CD4-positive, alpha-beta T cell treated with Interleukin-6 for 4 hours (primary cell): ENCODE results near the gene MRPS35.

Experiments
- DNase-seq: peaks from one replicate; pipeline ENCODE4 v3.0.0-alpha.2; 2020; ENCODE audit warnings: mixed read lengths

The MRPS35 gene

GRCh38 chr12:27778206-27778605, 67.6 kb downstream of the MRPS35 start:
- no peak for DNase-seq

DNA sequence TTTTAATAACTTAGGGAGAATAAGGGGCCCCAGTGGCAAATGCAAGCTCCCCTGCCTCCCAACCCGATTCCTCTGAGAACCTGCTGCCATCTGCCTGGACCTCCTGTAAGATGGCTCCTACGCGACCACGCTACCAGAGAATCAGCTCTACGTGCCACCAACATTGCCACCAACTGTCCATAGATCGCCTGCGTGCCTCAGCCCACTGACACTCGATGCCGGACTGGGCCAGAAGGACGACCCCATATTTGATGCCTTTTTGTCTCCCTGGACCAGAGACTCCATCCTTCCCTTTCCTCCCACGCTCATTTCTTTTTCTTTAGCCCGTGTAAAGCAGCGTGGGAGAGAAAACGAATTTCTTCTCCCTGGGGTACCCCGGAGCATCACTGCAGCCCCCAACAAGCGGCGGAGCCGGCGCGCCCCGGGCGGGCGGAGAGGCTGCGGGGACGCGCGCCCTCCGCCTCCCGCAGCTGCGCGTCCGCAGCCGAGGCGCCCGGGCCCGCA, 68.8 kb downstream of the MRPS35 start:
- peak; percentile 19 for DNase-seq

DNA sequence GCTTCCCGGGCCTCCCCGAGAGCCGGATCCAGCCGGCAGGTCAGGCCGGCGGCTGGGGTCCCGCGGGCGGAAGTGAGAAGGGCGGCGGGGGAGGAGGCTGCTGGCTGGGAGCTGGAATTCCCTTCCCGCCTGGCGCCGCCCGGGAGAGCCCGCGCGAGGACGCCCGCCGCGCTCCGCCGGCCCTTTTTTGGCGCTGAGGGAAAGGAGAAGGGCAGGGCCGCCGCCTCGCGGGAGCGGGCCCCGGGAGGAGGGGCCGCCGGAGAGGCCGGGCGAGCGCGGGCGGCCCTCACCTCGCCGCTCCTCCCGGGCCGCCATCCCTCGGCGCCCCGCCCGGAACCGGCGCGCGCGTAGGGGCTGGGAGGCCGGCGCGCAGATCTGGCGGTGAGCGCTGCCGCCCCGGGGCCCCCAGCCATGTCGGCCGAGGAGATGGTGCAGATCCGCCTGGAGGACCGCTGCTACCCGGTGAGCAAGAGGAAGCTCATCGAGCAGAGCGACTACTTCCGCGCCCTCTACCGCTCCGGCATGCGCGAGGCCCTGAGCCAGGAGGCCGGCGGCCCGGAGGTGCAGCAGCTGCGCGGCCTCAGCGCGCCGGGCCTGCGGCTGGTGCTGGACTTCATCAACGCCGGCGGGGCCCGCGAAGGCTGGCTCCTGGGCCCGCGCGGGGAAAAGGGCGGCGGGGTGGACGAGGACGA, 69.4 kb downstream of the MRPS35 start, which contains the start of the genes KLHL42 and MANSC4:
Gene KLHL42, plus strand, starts transcription at position 314 of the 692 bp plus-strand sequence. Its CDS starts 98 bp downstream, at position 412.
Gene MANSC4, minus strand, starts transcription at position 317 of the 692 bp plus-strand sequence. CDS start 8,960 bp downstream, outside the sequence.
- DNase-seq, result peak; percentile 77

GRCh38 chr12:27780612-27781408, 70.2 kb downstream of the MRPS35 start:
- DNase-seq, result peak; percentile 46

GRCh38 chr12:27781680-27782079, 71.0 kb downstream of the MRPS35 start:
- no peak for DNase-seq

DNA sequence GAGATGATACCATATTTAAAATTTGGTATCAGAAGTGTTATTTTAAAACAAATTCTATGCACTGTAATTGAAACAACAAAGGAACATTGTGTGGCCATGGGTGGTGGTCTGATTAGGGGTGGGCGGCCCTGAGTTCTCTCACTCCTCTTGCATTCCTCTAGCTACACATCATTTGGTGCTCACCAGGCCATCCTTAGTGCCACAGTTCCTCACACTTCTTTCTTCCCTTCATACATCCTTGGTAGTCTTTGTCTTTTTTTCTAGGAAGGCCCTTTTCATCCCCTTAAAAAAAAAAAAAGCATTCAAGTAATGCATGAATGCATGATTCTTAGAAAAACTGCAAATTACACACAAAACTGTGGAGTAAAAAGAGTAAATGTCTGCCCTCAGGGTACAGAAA, 71.8 kb downstream of the MRPS35 start:
- DNase-seq, result no peak

DNA sequence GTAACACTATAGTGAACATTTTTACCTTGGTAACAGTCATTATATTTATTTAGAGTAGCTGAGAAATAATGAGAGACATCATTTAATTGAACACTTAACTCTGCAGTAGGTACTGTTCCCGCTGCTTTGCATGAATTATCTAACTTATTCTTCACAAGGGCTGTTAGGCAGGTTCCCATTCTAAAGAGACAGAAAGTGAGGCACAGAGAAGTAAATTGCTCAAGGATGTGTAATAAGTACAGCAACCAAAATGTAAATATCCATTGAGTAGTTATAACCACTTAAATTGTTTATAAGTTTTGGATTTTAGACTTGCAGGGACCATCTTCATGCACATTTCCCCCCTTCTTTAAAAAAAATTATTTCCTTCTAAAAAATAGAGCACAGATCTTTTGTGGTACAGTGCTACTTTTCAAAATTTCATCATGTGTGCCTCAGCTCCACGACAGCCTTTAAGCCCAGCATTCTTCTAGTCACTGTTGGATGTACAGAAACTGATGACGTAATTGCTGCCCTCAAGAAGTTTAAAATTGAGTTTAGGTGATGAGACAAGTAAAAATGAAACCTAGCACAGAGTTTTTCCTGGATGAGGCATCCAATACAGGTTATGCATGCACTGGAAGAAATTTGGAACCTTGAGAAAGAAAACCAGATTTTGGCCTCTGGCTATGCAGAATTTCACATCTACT, 75.4 kb downstream of the MRPS35 start:
- no peak for DNase-seq

GRCh38 chr12:27787559-27787958, 76.9 kb downstream of the MRPS35 start:
- DNase-seq, result no peak

- DNase-seq, result no peak
Observed at GRCh38 chr12:27790179-27790578, 79.5 kb downstream of the MRPS35 start.

- no peak for DNase-seq
Observed at GRCh38 chr12:27794818-27795584, 84.4 kb downstream of the MRPS35 start.

DNA sequence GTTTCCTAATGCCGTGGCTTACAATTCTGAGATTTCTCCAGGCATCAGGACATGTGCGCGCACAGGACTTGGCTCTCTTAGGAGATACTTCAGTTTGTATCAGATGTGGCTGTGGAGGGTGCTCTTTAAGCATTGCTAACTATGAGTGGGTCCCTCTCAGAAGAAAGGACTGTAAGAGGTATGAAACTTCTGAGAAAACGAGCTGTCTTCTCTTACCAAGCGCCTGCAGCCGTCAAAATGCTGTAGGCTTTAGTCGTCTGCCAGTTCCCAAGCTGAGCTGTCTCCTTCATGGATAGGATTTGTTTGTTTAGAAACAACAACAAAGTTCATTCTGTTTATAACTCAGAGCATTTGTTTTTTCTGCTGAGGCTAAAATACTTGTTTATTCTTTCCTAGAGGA, 85.5 kb downstream of the MRPS35 start:
- DNase-seq, result no peak

DNA sequence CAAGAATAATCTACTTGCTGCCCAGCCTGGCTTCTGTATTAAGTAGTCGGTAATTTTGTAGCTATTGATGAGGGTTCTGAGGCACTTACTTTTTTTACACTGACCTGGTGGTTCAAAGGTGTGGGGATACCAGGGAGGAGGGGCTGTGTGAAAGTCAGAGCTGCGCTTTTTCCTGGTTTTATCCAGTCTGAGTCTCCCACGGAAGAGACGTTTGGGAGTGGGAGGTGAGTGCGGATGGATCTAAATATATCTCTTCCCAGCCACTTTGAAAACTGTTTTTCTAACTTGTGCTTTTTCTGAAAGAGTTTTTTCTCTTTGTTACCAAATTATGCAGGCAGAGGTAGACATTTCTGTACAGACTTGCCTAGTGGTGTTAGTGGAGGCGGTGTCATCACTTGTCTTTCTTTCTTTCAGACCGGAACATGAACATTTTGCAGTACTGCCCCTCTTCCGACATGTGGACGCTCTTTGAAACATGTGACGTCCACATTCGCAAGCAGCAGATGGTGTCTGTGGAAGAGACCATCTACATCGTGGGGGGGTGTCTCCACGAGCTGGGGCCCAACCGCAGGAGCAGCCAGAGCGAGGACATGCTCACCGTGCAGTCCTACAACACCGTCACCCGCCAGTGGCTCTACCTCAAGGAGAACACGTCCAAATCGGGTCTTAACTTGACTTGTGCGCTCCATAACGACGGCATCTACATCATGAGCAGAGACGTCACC, 86.8 kb downstream of the MRPS35 start:
- DNase-seq, result no peak

GRCh38 chr12:27800819-27801218, 90.2 kb downstream of the MRPS35 start:
- DNase-seq, result no peak

DNA sequence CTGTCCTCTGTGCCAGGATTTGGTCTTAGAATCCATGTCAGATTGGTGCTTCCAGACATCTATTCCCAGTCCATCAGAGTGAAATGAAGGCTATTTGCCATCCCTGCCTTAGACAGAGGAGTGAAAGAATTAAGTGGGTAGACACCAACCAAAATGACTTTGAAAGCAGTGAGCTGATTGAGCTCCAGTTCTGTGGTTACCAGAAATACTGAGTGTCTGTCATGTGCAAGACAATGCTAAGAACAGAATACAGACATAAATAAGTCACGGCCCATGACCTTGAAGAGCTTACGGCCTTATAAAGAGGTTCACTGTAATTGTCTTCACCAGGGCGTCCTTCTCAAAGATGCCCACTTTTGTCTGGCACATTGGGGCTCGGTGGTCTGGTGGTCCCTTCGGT, 91.0 kb downstream of the MRPS35 start:
- no peak for DNase-seq

DNA sequence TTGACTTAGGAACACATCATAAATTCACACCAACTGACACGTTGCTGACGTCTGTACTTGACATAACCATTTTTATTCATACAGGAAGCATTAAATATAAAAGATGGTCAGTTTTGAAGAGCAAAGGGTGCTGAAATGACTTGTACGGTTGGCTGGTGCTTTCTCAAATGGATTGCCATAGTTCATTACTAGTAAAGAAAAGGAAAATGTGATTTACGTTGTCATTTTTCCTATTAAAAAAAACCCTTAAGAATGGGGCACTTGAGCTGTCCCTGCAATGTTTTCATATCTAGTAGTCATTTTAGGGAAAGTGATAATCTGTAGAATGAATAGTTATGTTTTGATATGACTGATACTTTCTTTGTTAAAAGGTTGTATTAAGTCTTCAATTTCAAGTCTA, 91.9 kb downstream of the MRPS35 start:
- DNase-seq, result no peak

- DNase-seq, result no peak
Observed at GRCh38 chr12:27802936-27803335, 92.3 kb downstream of the MRPS35 start.

- DNase-seq, result no peak
Observed at GRCh38 chr12:27805238-27805637, 94.6 kb downstream of the MRPS35 start.
